SU-DHL-6 (cell line): ENCODE data around the gene MIXL1.

Source experiments
- H2AFZ ChIP-seq: fragments of 200-600 bp; sonication (generic); 2 replicates; pipeline ENCODE4 v1.6.1; 2014; ENCODE audit warnings: low read depth, mild to moderate bottlenecking, moderate library complexity, mixed read lengths, antibody characterized with exemption, low read length; ENCODE audit not compliant: severe bottlenecking
- H3F3A ChIP-seq: fragments of 200-600 bp; shearing (Covaris generic); 2 replicates; pipeline ENCODE4 v1.6.0; 2016; ENCODE audit warnings: antibody characterized with exemption, mild to moderate bottlenecking; ENCODE audit not compliant: insufficient read depth
- H3K27ac ChIP-seq: fragments of 200-600 bp; sonication (generic); 2 replicates; pipeline ENCODE4 v1.5.1; 2016; ENCODE audit warnings: low read depth, mild to moderate bottlenecking, low read length, moderate library complexity, mixed read lengths
- H3K27me3 ChIP-seq: fragments of 200-600 bp; sonication (generic), shearing (Covaris generic); 2 replicates; pipeline ENCODE4 v1.6.0; 2014; ENCODE audit warnings: mild to moderate bottlenecking, low read length
- H3K36me3 ChIP-seq: fragments of 200-600 bp; sonication (generic); 2 replicates; pipeline ENCODE4 v1.6.1; 2014; ENCODE audit warnings: mild to moderate bottlenecking, low read length, mixed read lengths
- H3K4me2 ChIP-seq: fragments of 300-600, 200-600 bp; shearing (Covaris generic), sonication (generic); 2 replicates; pipeline ENCODE4 v1.6.0; 2014; ENCODE audit warnings: low read length, low read depth, mild to moderate bottlenecking; ENCODE audit not compliant: poor library complexity, severe bottlenecking
- H3K4me3 ChIP-seq: fragments of 200-600 bp; sonication (generic); 2 replicates; pipeline ENCODE4 v1.5.1; 2014; ENCODE audit warnings: antibody characterized with exemption, low read length, mild to moderate bottlenecking, mixed read lengths; ENCODE audit not compliant: insufficient read depth, poor library complexity, severe bottlenecking
- H3K79me2 ChIP-seq: fragments of 200-600 bp; sonication (generic); 2 replicates; pipeline ENCODE4 v1.6.1; 2014; ENCODE audit warnings: mild to moderate bottlenecking, low read length, moderate library complexity; ENCODE audit not compliant: insufficient read depth
- H3K9ac ChIP-seq: fragments of 200-600 bp; sonication (generic); 2 replicates; pipeline ENCODE4 v1.7.0; 2014; ENCODE audit warnings: mild to moderate bottlenecking, low read length
- H3K9me2 ChIP-seq: fragments of 200-600 bp; sonication (generic); replicated peaks from 2 replicates; pipeline ENCODE4 v1.6.1; 2014; ENCODE audit warnings: low read length; ENCODE audit not compliant: insufficient read depth
- H3K9me3 ChIP-seq: fragments of 200-600 bp; sonication (generic); 2 replicates; pipeline ENCODE4 v1.6.1; 2014; ENCODE audit warnings: low read length, mixed read lengths; ENCODE audit not compliant: insufficient read depth
- H4K20me1 ChIP-seq: fragments of 200-600 bp; sonication (generic); 2 replicates; pipeline ENCODE4 v1.6.1; 2014; ENCODE audit warnings: low read depth, mild to moderate bottlenecking, antibody characterized with exemption, low read length, moderate library complexity, mixed read lengths
- CTCF ChIP-seq: fragments of 200-600 bp; sonication (generic); IDR thresholded peaks from one replicate; pipeline ENCODE4 v1.5.1; 2017; ENCODE audit warnings: antibody characterized with exemption, mild to moderate bottlenecking, low read length, moderate library complexity; ENCODE audit not compliant: insufficient read depth, poor library complexity, severe bottlenecking
- EZH2phosphoT487 ChIP-seq: fragments of 200-600 bp; sonication (generic), shearing (Covaris generic); conservative IDR thresholded peaks from 2 replicates; pipeline ENCODE4 v1.6.1; 2018; ENCODE audit warnings: mild to moderate bottlenecking, antibody characterized with exemption, low read length, moderate library complexity, mixed read lengths

Gene MIXL1

GRCh38 chr1:226187380-226187779 is 36.1 kb upstream of the MIXL1 start:
- Histone ChIP-seq H3K9ac (peak overlapping the region; percentile 84), H3K4me3 (peak overlapping the region; percentile 91), H3K4me2 (peak overlapping the region; percentile 99), H3K9me3 (no peaks in the 10 kb centered on the region), H3K79me2 (peaks cover 38% of the 10 kb centered on the region), H3K9me2 (no peaks in the 10 kb centered on the region), H2AFZ (peak overlapping the region; percentile 66), H3F3A (peaks cover 21% of the 10 kb centered on the region), H3K27me3 (no peaks in the 10 kb centered on the region), H3K36me3 (no peaks in the 10 kb centered on the region), H4K20me1 (no peaks in the 10 kb centered on the region; the same call in 1 of the 2 replicates), H3K27ac (peak overlapping the region; percentile 71; the same call in 1 of the 2 replicates)
- no peak for TF ChIP-seq EZH2phosphoT487
- no peak for TF ChIP-seq CTCF

GRCh38 chr1:226195144-226195543 is 28.3 kb upstream of the MIXL1 start:
- Histone ChIP-seq H3K4me2 (no peak overlapping the region), H3K79me2 (no peaks in the 10 kb centered on the region), H3K36me3 (no peaks in the 10 kb centered on the region), H3K9me3 (no peaks in the 10 kb centered on the region), H3K9ac (no peak overlapping the region), H2AFZ (no peak overlapping the region), H4K20me1 (no peaks in the 10 kb centered on the region), H3K4me3 (no peak overlapping the region), H3K27me3 (no peaks in the 10 kb centered on the region), H3K27ac (no peak overlapping the region), H3F3A (no peaks in the 10 kb centered on the region; the same call in 1 of the 2 replicates), H3K9me2 (no peaks in the 10 kb centered on the region)
- TF ChIP-seq EZH2phosphoT487 (no peak), CTCF (no peak)

GRCh38 chr1:226199971-226200370 is 23.5 kb upstream of the MIXL1 start:
- H3F3A ChIP-seq = no peaks in the 10 kb centered on the region; the same call in 1 of the 2 replicates

More at GRCh38 chr1:226199971-226200370, 23.5 kb upstream of the MIXL1 start:
- no peaks in the 10 kb centered on the region for H3K79me2 ChIP-seq
- TF ChIP-seq EZH2phosphoT487 = no peak
- no peak for TF ChIP-seq CTCF
- no peaks in the 10 kb centered on the region for H3K9me3 ChIP-seq
- no peaks in the 10 kb centered on the region for H3K9me2 ChIP-seq
- no peak overlapping the region for H3K4me3 ChIP-seq
- no peaks in the 10 kb centered on the region for H4K20me1 ChIP-seq
- no peaks in the 10 kb centered on the region for H3K27me3 ChIP-seq
- H3K9ac ChIP-seq = no peak overlapping the region
- H3K27ac ChIP-seq = no peak overlapping the region
- no peaks in the 10 kb centered on the region for H3K36me3 ChIP-seq
- H2AFZ ChIP-seq = no peak overlapping the region
- H3K4me2 ChIP-seq = no peak overlapping the region
